Umbilical cord (tissue), 2 donors: ENCODE measurements around the gene NIT1. TPM values are rescaled to one million over a fixed set of nuclear protein-coding genes. Genes with fewer than 3 reads are reported as not detected.

Source experiments
- DNase-seq: peaks from one replicate; pipeline ENCODE4 v3.0.0-alpha.2; 2015; ENCODE audit warnings: low spot score
- total RNA-seq: library from RNA; depleted of rRNA; stranded (reverse); fragments of >200 nt; gene quantifications from one replicate; pipeline ENCODE4 v1.2.3, GENCODE V29; 2014; ENCODE audit warnings: low replicate concordance; ENCODE audit not compliant: insufficient read depth

NIT1 gene
- total RNA-seq, 1 donor from 2014 or later, result 30.6 TPM

DNA sequence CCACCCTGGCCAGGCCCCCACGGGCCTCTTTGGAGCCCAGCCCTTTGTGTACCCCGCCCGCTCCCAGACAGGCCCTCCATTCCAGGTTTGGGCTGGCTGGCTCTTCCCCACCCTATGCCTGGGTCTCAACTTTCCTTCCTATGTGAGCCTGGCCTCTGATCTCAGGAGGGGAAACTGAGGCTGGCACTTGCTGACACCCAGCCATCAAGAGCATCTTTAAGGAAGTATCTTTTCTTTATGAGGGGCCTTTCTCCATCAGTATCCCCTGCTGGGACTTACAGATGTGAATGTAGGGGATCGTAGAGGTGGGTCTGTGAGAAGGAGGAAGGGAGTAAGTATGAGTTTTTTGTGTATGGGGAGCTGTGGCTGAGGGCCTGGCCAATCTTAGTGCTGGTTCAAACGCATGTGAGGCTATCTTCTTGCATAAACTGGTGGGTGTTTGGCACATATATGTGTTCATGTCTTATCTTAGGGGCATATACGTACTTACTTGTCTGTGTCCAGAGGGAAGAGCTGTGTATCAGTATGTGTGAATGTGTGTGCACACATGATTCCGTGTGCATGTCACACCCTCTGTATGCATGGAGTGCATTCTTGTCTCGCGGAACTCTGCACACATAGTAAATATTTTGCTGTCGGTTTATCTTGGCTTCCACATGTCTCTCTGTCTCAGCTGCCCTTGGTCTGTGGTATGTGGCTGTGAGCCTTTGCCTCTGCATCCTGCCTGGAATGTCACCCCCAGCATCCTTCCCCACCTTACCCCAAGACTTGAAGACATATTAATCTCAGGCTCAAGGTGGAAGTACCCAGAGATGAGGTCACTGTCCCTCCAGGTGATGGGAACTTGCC lies 33.9 kb upstream of the NIT1 start:
- peak; percentile 54 for DNase-seq

DNA sequence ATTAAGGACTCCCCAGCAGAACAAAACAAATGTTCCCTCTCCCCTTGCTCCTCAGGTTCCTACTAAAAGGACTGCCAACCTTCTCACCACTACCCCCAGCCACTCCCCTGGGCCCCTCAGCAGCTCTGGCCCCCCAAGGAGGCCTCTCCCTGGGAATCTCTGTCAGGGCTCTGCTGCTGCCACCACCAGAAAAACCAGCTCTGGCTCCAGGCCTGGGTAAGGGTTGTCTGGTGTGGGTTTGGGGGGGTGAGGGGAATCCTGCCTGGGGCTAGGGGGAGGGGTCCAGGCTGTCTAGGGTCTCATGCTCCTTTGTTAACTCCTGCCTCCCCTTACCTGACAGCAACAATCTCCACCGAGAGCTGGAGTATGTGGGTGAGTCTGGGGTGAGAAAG lies 33.3 kb upstream of the NIT1 start:
- peak; percentile 75 for DNase-seq

DNA sequence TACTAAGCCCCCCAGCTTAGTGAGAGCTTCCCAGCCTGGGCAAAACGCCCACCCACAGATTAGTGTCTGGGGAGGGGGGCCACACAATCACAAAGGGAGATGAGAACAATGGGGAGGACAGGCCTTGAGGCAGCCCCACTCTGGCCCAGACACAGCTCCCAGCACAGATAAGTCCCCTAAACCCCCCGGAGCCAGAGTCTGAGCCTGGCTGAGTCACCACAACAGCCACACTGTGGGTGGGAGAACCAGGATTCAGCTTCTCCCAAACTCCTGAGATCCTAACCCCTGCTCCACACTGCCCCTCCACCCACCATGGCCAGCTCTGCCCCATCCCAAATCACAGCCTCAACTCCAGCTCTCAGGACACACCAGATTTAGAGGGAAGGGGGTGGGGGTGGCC lies 32.7 kb upstream of the NIT1 start:
- DNase-seq, result peak; percentile 92

DNA sequence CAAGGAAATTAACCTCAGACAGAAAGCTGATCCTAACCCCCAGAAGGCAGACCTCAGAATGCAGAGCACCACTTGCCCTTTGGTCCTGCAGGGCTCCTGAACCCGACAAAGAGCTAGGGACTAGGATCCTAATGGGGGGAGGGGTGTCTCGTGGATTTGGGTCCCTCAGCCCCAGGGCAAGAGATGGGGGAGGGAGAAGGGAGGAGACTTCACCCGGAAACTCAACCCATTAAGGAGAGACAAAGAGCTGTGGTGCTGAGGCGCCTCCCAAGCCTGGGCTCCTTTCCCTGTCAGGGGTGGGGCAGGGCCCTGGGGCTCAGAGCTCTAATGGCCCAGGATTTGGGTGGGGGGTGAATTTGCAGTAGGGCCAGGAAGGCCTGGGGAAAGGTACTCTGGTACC lies 31.4 kb upstream of the NIT1 start:
- DNase-seq, result no peak

DNA sequence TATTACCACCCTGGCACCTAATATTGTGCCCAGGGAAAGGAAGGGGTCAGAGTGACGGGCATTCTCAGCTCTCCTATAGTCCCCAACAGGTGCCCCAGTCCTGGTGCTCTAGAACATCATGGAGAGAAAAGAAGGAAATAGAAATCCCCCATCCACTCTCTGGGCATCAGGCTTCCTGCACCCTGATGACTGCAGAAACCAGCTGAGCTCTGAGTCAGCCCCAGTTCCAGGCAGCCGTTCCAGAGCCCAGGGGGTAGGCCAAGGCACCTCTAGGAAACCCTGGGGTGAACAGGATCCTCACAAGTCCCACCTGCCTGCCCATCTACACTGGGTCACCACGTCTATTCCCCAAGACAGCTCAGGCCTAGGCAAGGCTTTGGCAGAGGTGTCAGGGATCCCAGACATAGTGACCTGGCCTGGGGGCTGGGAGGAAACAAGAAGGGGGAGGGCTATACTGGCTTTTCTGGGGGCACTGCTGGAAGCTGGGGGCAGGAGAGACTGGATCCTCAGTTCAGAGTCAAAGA lies 29.3 kb upstream of the NIT1 start:
- no peak for DNase-seq

DNA sequence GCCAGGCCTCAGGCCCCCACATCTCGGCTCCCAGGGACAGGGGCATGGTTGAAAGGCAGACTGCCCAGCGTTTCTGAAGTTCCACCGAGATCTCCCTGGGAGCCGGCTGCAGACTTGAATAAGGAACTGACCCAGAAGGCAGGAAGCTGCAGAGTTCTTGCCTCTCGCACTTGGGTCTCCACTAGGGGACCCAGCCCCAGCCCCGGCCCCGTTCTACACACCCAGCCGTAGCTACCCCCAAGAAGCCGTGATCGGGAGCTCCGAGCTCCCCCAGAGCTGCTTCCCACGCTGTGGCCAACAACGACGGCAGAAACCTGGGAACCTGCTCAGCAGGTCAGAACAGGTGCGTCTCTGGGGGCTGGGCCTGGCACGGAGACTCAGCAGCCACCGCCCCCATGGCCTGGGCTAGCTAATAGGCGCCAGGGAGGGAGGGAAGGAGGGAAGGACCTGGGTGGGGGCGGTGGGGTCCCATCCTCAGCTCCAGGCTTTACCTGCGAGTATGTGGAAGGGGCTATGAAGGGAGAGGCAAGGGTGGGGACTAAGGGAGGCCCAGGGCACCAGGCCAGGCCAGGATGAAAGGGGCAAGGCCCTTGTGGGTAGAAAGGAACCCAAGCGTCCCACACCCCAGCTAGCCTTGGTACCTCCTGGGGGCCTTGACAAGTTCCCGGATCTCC lies 28.5 kb upstream of the NIT1 start, which contains the start of gene NECTIN4:
NECTIN4 (minus strand) TSS at position 308 of the 674 bp plus-strand sequence; CDS start at position 46, 262 bp downstream.
- DNase-seq, result peak; percentile 55

DNA sequence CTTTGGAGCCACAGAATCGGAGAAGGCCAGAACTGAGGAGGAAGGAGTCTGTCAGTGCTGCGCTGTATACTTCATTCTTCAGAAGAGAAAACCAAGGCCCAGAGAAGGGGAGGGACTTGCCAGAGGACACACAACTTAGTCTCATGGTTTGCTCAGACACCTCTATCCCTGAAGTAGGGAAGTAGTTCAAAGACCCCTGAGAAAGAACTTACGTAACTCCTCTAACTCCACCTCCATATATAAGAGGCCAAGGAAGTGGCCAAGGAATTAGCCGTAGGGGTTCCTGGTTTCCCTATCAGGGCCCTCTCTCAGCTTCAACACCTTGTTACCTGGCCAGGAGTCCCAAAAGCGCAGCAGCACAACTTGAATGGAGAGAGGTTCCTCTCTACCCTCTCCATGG lies 28.0 kb upstream of the NIT1 start:
- no peak for DNase-seq

DNA sequence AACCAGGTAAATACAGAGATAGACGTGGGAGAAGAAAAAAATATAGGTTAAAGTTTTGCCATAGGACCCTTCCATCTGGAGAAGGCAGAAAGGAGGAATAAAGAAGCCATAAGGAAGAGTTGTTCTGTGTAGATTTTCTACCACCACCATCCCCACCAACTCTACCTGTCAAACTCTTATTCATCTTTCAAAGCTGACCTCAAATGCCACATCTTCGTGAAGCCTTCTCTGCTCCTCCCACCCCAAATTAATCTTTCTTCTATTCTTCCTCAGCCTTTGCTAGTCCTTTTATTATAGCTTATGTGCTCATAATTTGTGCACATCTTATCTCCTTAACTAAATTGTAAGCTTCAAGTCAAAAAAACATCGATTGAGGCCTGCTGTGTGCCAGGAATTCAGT lies 27.3 kb upstream of the NIT1 start:
- DNase-seq, result no peak

DNA sequence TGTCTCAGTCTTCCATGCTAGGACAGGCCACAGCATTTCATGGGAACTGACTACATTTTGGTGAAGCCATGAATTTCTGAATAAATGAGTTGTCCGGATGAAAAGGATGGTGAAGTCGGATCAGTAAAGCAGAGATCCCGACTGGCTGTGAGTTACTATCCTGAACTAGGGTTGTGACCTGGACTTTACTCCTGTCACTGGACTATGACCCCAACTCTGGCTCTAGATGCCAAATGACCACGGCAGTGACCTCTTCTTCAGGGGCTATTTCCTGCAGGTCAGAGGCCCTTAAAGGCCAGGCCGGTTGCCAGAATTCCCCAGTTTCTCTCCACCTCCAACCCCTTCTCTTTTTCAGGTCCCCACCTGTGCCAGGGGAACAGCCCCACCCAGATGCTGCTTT lies 26.8 kb upstream of the NIT1 start:
- no peak for DNase-seq

DNA sequence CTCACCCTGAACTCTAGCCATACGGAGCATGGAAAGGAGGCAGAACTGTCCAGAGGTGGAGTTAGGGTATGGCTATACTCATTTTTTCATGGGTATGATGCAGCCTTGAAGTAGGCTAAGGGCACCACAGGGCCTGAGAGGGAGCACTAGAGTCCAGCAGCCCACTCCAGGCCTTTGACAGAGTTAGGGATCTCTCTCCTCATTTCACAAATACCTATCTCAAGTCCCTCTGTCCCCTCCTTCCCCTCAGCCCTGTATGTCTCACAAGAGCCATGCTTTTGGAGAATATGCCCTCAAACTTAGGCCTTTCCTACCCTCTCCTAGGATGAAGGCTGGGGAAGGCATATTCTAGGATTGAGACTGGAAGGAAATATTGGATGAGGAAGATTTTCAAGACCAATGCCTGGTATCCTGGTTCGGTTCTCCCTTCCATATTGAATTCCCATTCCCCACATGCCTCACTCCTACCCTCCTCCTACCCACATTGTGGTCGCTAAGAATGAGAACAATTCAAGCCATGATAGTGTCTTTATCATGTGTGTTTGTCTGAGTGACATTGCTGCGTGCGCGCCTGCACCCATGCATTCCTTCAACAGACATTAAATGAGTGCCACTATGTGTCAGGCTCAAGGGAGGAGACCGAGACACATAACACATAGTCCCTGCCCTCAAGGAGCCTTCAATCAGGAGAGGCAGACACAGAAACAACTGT lies 26.0 kb upstream of the NIT1 start:
- no peak for DNase-seq

DNA sequence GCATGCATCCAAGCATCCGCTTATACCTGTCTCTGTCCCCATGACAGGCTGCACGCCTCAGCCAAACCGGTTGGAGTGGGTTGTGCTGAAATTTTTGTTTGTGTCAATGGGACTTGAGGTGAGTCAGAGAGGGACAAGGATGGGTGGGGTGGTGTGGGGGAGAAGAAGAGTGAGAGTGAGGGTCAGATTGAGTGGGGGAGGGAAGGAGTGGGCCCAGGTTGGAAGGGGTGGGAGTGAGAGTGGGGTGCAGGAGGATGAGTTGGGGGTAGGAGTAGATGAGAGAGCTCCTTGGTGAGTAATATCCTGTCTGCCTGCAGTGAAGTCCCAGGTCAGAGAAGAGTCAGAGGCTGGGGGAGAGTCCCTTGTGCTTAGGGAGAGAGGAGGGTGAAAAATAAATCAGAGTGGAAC lies 25.3 kb upstream of the NIT1 start:
- DNase-seq, result peak; percentile 71

DNA sequence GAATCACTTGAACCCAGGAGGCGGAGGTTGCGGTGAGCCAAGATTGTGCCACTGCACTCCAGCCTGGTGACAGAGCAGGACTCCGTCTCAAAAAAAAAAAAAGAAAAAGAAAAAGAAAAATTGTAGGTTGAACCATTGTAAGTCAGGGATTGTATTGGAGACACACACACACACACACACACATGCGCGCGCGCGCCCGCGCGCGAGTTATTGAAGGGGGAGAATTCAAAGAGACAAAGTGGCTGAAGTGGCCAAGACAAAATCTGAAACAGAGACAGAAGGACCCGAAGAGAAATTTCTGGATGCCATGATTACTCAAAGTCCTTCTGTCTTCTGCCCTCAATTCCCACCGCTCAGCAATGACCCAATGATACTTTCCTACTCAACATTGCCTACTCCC lies 23.4 kb upstream of the NIT1 start:
- no peak for DNase-seq

DNA sequence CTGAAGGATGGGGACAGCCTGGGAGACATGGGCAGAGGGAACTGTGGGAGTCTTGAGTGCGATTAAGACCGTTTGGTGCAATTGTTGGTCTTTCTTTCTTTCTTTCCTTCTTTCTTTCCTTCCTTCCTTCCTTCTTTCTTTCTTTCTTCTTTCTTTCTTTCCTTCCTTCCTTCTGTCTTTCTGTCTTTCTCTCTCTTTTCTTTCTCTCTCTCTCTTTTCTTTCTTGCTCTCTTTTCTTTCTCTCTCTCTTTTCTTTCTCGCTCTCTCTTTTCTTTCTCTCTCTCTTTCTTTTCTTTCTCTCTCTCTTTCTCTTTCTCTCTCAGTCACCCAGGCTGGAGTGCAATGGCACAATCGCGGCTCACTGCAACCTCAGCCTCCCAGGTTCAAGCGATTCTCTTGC lies 22.7 kb upstream of the NIT1 start:
- no peak for DNase-seq

DNA sequence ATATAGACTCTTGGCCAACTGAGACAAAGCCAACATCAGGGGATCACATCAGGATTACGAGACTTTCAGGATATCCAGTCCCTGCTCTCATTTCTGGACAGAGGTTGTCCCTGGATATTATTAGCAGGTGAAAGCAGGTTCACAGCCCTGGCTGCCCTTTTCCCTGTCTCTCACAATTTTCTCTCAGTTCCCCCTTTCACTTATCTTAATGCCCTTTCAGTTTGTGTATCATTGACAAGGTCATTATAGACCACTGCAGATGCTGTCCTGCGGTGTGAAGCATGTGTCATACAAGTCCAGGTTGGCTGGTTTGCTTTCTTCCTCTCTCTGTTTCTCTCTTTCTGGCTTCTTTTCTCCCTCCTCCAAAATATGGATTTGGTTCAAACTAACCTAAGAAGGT lies 21.9 kb upstream of the NIT1 start:
- no peak for DNase-seq

DNA sequence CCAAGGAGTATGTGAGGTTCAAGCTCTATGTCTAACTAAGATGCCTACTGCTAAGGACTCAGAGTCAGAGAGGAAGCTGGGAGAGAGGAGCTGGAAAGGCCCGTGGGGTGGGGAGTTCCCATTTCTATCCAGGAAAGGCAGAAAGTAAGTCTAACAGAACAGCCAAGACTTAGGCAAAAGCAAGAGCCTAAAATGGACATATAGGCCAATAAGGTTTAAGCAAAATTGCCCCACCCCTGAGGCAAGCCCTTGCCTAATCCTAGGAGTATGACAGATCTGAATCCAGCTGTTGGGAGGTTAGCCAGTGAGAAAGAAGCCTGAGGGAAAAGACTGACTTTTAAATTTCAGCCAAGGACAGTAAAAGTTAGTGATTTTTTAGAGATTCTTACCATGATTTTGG lies 21.4 kb upstream of the NIT1 start:
- peak; percentile 94 for DNase-seq

DNA sequence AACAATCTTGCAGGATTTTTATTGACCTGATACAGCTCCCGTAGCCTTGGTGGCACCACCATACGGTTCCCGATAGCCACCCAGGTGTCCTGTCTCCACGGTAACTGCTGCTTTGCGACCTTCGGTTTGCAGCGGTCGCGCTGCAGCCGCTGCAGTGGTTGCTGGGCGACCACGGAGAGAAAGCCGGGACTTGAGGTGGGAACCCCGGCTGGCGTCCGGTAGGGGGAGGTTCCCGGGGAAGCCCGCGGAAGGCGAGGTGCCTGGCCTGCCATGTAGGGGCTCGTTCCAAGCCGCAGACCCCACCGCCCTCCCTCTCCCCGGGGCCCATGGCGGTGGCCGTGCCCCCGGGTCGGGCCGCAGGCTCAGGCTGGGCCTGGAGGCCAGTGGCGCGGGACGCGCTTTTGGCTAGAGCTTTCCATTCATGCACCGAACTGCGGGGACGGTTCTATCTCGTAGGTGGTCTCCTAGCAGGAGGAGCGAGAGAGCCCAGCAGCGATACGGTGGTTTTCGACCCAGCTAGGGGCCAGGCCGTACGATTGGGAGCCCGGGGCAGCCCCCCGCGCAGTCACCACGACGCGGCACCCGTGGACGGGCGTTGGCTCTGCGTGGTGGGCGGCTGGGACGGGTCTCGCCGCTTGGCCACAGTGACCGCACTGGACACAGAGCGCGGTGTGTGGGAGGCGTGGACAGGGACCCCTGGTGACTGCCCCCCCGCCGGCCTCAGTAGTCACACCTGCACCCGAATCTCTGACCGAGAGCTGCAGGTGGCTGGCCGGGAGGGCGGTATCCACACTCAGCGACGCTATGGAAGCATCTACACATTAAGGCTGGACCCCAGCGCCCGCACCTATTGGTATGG lies 19.5 kb upstream of the NIT1 start, which contains the start of gene KLHDC9:
KLHDC9 (plus strand) TSS at position 152 of the 859 bp plus-strand sequence; CDS start at position 327, 175 bp downstream.
- DNase-seq, result peak; percentile 83

DNA sequence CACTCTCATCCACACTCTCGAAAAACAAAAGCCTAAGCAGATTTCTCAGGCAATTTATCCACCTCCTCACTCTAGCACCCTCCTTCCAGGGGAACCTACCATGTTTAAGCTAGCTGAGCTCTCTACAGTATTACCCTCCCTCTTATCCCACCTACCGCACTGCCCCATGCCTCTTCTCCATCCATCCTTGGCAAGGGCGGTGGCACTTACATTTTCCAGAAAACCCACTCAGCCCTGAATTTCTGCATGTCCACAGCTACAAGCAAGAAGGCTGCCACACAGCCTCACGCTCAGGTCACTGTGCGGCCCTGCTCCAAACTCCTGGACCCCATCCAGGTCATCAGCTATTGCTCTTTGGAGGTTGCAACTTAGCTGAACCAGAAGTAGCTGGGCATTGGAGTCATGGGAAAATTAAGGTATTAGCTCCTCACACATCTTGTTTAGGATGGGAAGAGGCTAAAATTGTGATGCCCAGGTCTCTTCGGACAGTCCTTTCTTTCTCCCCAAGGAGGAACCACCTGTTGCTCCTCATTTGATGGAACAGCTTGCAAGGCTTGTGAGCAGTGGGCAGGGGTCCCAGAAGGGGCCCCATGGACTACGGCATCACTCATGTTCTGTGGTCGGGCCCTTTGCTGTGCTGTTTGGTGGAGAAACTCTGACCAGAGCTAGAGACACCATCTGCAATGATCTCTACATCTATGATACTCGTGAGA lies 18.7 kb upstream of the NIT1 start:
- DNase-seq, result no peak

DNA sequence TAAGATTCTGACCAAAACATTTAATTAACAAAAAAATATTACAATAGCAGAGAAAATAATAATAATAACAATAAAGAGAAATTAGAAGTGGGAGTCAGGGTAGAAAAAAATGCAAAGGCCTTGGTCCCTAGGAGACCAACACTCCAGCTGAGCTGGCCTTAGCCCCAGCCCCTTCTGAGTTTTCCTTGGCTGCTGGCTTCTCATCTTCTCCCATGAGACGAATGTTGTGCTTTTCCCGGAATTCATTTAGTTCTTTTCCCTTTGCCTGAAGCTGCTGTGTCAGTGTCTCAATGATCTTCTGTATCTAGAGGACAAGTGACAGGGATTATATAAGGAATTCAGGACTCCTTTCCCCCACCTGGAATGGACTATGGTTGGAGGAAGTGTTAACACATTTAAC lies 17.3 kb upstream of the NIT1 start:
- DNase-seq, result no peak

DNA sequence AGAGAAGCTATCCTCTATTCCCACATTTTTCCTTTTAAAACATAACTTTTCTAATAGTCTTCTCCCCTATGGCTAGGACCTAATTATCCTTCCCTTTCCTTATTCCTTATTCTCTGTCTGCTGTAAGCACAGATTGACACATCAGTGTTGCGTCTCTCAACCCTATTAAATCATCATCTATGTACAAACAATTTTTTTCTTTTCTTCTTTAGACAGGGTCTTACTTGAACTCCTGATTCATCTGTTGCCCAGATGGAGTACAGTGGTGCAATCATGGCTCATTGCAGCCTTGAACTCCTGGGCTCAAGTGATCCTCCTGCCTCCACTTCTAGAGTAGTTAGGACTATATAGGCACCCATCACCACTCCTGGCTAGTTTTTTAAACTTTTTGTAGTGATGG lies 11.5 kb upstream of the NIT1 start:
- DNase-seq, result no peak

DNA sequence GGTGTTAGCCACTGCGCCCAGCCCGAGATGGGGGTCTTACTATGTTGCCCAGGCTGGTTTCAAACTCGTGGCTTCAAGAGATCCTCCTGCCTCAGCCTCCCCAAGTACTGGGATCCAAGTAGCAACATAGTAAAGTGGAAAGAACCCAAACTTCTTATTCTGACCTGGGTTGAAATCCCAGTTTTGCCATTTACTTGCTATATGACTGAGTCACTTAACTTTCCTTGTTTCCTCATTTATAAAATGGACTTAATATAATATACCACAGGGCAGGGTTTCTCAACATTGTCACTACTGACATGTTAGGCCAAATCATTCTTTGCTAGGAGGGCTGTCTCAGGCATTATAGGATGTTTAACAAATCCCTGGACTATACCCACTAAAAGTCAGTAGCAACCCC lies 6.8 kb upstream of the NIT1 start:
- DNase-seq, result no peak
